Stimulated activated CD8-positive, alpha-beta memory T cell treated with anti-CD3 and anti-CD28 coated beads, Interleukin-15, amount 100 ng/mL, for 4 hours (primary cell): ENCODE measurements around the gene CSAD.
A peak's percentile ranks its signal among the peaks of the same experiment; 100 is the strongest.
"Not testable (repeated sequence)": the region's sequence is repeated elsewhere in the genome, so short reads cannot be mapped to it uniquely, and the experiment has no call there.

Experiments
- DNase-seq, 2 donors: peaks; one replicate each; pipeline ENCODE4 v3.0.0-alpha.2; 2020; ENCODE audit warnings: low read depth in 2 of 2

CSAD gene

GRCh38 chr12:53180931-53181645 lies 363 bp upstream of the CSAD start:
- DNase-seq = peak in 1 of 2 donors; percentile 49

GRCh38 chr12:53179687-53180219 lies 972 bp downstream of the CSAD start:
- no peak for DNase-seq

DNA sequence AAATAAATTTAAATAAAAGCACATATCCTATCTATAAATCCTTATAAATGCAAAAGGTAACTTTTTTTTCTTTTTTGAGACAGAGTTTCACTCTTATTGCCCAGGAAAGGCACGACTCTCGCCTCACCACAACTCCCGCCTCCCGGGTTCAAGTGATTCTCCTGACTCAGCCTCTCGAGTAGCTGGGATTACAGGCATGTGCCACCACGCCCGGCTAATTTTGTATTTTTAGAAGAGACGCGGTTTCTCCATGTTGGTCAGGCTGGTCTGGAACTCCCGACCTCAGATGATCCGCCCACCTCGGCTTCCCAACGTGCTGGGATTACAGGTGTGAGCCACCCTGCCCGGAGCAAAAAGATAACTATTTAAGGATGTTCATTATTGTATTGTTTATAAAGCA lies 1.9 kb downstream of the CSAD start:
- DNase-seq = not testable (repeated sequence)

DNA sequence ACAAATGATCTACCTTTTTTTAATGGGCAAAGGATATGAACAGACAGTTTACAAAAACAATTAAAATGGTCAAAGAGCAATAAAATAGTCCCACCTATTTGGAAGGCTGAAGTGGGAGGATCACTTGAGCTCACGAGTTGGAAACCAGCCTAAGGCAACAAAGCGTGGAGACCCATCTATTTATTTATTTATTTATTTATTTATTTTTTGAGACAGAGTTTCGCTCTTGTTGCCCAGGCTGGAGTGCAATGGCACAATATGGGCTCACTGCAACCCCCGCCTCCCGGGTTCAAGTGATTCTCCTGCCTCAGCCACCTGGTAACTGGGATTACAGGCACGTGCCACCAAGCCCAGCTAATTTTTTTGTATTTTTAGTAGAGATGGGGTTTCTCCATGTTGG lies 3.3 kb downstream of the CSAD start:
- DNase-seq = not testable (repeated sequence)

GRCh38 chr12:53176750-53177149 lies 4.0 kb downstream of the CSAD start:
- no peak for DNase-seq

- no peak for DNase-seq
Measured at GRCh38 chr12:53174881-53175491, 5.7 kb downstream of the CSAD start.

DNA sequence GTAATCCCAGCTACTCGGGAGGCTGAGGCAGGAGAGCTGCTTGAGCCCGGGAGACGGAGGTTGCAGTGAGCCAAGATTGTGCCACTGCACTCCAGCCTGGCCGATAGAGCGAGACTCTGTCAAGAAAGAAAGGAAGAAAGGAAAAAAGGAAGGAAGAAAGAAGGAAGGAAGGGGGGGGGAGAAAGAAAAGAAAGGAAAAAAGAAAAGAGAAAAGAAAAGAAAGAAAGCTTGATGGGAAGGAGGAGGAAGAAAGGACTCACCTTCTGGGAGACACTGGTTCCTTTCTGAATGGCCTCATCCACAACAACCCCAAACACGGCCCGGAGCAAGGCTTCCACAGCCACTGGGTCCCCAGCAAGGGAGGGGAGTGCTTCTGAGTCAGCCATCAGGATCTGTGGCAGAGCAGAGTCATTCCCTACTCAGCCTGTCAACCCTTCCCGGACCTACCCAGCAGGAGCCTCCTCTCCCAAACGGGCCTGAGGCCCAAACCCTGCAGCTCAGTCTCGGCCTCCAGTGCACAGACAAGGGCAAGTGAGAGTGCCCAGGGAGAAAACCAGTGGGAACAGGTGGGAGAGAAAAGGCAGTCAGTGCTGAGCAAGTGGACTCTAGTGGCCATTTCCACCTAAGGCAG lies 7.5 kb downstream of the CSAD start:
- DNase-seq = no peak

- DNase-seq = no peak
Measured at GRCh38 chr12:53172352-53172751, 8.4 kb downstream of the CSAD start.

- no peak for DNase-seq
Measured at GRCh38 chr12:53171725-53172329, 8.9 kb downstream of the CSAD start.

DNA sequence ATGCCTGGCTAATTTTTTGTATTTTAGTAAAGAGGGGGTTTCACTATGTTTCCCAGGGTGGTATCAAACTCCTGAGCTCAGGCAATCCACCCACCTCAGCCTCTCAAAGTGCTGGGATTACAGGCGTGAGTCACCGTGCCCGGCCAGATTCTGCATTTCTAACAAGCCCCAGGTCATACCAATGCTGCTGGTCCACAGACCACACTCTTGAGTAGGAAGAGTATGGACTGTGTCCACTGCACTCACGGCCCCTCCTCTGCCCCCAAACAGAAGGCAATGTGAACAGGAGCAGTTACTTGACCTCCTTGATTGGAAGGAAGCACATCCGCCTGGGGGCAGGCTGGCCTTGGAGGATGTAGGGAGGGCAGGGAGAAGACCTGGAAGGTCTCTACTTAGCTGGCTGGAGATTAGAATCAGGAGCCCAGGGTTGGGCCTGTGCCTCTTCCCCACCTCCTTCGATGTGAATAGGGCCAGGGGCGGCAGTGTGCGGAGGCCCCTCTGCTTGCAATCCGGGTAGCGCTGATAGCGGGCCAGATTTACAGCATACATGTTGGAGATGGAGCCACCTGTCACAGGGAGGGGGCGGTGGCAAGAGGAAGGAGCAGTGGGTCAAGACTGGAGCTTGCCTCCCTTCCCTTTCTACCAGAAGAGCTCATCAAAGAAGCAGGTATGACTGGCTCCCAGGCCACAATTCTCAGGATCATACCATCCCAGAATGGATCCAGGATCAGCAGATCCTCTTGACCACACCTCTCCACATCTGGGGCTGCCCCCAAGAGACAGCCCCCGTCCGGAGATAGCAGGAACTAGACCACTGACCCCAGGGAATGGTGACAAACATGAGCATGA lies 9.6 kb downstream of the CSAD start:
- no peak for DNase-seq

DNA sequence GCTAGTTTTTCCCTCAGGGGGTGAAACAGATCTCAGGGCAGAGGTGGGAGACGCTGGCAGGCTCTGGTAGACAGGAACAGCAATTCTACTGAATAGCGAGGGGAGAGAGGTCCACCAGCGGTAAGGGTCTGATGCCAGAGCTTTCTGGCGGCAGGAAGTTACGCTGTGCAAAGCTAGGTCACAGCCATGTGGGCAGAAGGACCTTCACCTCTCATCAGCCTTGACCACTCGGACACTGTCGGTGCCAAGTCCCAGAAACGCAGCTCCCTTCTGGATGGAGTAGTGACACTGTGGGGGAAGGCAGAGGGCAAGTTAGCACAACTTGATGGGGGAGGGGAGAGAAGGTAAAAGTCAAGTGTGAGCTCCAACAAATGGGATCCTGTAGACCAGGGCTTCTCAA lies 10.5 kb downstream of the CSAD start:
- DNase-seq = no peak

- no peak for DNase-seq
Measured at GRCh38 chr12:53169644-53170043, 11.1 kb downstream of the CSAD start.

DNA sequence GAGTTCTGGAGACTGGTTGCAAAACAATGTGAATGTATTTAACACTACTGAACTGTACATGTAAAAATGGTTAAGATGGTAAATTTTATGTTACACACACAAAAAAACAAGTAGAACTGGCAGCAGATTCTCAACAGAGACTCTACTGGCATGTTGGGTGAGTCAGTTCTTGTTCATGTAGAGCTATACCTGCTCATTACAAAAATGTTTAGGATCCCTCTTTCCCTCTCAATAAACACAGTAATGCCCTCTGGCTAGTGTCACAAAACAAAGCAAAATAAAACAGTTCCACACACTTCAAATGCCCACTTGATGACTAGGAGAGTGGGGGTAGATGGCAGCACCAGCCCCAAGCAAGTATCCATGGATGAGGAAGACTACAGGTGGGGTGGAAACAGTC lies 13.9 kb downstream of the CSAD start:
- no peak for DNase-seq

GRCh38 chr12:53163008-53163407 lies 17.7 kb downstream of the CSAD start:
- DNase-seq = not testable (repeated sequence)

- no peak for DNase-seq
Measured at GRCh38 chr12:53161119-53161911, 19.4 kb downstream of the CSAD start.

- no peak for DNase-seq
Measured at GRCh38 chr12:53160673-53161072, 20.1 kb downstream of the CSAD start.

- no peak for DNase-seq
Measured at GRCh38 chr12:53160000-53160399, 20.7 kb downstream of the CSAD start.

DNA sequence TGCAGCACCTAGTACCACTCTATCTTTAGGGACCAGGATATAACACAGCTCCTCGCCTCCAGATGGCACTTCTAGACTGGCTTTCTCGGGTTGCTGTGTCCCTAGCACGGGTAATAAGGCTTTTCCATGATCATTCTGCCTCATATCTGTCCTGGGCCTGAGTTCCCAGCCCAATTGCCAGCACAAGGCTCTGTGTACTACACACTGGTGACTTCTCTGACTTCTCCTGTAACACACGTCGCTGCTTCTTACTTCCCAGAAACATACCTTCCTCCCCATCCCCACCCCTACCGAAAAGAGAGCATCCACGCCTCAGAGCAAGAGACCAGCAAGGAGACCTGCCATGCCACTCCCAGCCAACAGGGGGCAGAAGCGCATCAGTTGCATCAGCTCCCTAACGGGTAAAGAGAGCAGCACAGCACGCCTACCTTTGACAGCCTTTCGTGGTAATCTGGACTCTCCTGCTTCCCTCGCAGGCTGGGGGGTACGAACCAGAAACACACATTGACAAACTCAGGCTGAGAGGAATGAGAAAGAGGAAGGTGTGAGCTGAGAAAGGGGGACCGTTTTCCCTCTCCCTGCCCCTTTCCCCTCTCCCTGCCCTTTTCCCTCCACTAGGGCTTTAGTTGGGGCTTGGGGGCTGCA lies 21.4 kb downstream of the CSAD start:
- peak; percentile 67 to 84 for DNase-seq

DNA sequence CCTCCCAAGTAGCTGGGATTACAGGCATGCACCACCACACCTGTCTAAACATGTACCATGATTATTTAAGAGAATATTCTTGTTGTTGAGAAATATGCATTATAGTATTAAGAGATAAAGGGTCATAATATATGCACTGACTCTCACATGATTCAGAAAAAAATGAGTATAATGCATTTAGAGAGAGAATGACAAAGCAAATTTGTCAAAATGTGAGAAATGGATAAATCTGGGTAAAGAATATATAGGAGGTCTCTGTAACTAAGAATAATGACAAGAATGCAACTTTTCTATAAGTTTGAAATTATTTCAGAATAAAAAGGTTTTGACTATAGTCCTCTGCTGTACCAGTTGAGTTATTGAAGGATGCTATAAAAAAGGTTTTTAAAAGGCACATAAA lies 28.3 kb downstream of the CSAD start:
- no peak for DNase-seq

GRCh38 chr12:53151039-53151438 lies 29.7 kb downstream of the CSAD start:
- DNase-seq = no peak
